Endothelial cell of umbilical vein (primary cell): ENCODE data around the gene NCLN. TPM values are rescaled to one million over a fixed set of nuclear protein-coding genes. Genes with fewer than 3 reads are reported as not detected.

Experiments
- BruUV-seq: library from RNA; stranded (reverse); fragments of 400-500 nt; replicated peaks from 2 replicates; lab custom pipeline; 2021; lab: Mats Ljungman, UMichigan
- CTCF ChIA-PET: fragments of 300-600, 350-600 bp; sonication (Branson Sonifier 250); formaldehyde crosslinking; loops from one replicate; lab custom pipeline; 2021; ENCODE audit warnings: antibody characterized with exemption, inconsistent platforms; lab: Charles Lee
- POLR2A ChIA-PET: fragments of 300-600, 350-600 bp; sonication (Branson Sonifier 250); formaldehyde crosslinking; loops from one replicate; lab custom pipeline; 2021; ENCODE audit warnings: antibody characterized with exemption, inconsistent platforms; lab: Charles Lee
- DNase-seq: peaks from one replicate; pipeline ENCODE4 v3.0.0-alpha.2; 2011; ENCODE audit warnings: low read depth, low spot score
- FAIRE-seq: peaks from 2 replicates; lab custom pipeline; 2011; peaks lifted over from hg19 to GRCh38; lab: Jason Lieb, UNC
- H2AFZ ChIP-seq: 2 replicates; pipeline ENCODE4 v1.6.0; 2012; ENCODE audit warnings: low read depth, low read length, control low read depth, inconsistent platforms
- H3K27ac ChIP-seq: 2 replicates; pipeline ENCODE4 v1.5.1; 2011; ENCODE audit warnings: low read depth, mild to moderate bottlenecking, control low read depth, low read length, moderate library complexity; ENCODE audit not compliant: insufficient read depth
- H3K27me3 ChIP-seq, 2 experiments: 2 replicates each; pipeline versions ENCODE4 v1.6.0 to v1.6.1; 2011; ENCODE audit warnings: low read length in 2 of 2, mixed read lengths in 1 of 2; ENCODE audit not compliant: control insufficient read depth in 2 of 2, insufficient read depth in 2 of 2
- H3K36me3 ChIP-seq, 2 experiments: 2 replicates in 1 of 2; 3 replicates in 1 of 2; pipeline ENCODE4 v1.5.1; 2011; ENCODE audit warnings: low read length in 2 of 2, mild to moderate bottlenecking in 1 of 2, moderate library complexity in 1 of 2; ENCODE audit not compliant: control insufficient read depth in 2 of 2, insufficient read depth in 2 of 2; ENCODE audit errors: extremely low read depth in 1 of 2
- H3K4me1 ChIP-seq: 3 replicates; pipeline ENCODE4 v1.5.1; 2011; ENCODE audit warnings: mild to moderate bottlenecking, low read length; ENCODE audit not compliant: control insufficient read depth, insufficient read depth; ENCODE audit errors: extremely low read depth
- H3K4me2 ChIP-seq: 2 replicates; pipeline ENCODE4 v1.6.1; 2011; ENCODE audit warnings: low read length, control low read depth, mixed read lengths; ENCODE audit not compliant: insufficient read depth
- H3K4me3 ChIP-seq, 3 experiments: fragments of 200-600 bp in 1 of 3; sonication (generic), shearing (Covaris generic) in 1 of 3; replicated peaks in 1 of 3; 2 replicates each; pipeline ENCODE4 v1.5.1; 2011 to 2016; ENCODE audit warnings: control low read depth in 3 of 3, low read length in 3 of 3, mild to moderate bottlenecking in 2 of 3, inconsistent platforms in 1 of 3, low read depth in 1 of 3, moderate library complexity in 1 of 3; ENCODE audit not compliant: insufficient read depth in 1 of 3
- H3K79me2 ChIP-seq: 2 replicates; pipeline ENCODE4 v1.6.0; 2012; ENCODE audit warnings: low read length, inconsistent platforms; ENCODE audit not compliant: control insufficient read depth, insufficient read depth
- H3K9ac ChIP-seq: replicated peaks from 2 replicates; pipeline ENCODE3; 2011; ENCODE audit warnings: low read length, control low read depth; ENCODE audit not compliant: insufficient read depth; ENCODE audit errors: extremely low read depth
- H3K9me1 ChIP-seq: replicated peaks from 3 replicates; pipeline ENCODE4 v1.6.0; 2011; ENCODE audit warnings: mild to moderate bottlenecking, low read length; ENCODE audit not compliant: control insufficient read depth, insufficient read depth; ENCODE audit errors: extremely low read depth
- H3K9me3 ChIP-seq: replicated peaks from 2 replicates; pipeline ENCODE4 v1.5.1; 2012; ENCODE audit warnings: low read length, inconsistent platforms; ENCODE audit not compliant: control insufficient read depth, insufficient read depth
- H4K20me1 ChIP-seq: replicated peaks from 2 replicates; pipeline ENCODE3; 2011; ENCODE audit warnings: mild to moderate bottlenecking, low read length; ENCODE audit not compliant: control insufficient read depth, insufficient read depth; ENCODE audit errors: extremely low read depth
- EZH2 ChIP-seq: IDR thresholded peaks from 2 replicates; pipeline ENCODE4 v1.6.1; 2012; ENCODE audit warnings: borderline replicate concordance, low read depth, mild to moderate bottlenecking, moderate library complexity, low read length, inconsistent platforms; ENCODE audit not compliant: severe bottlenecking
- FOS ChIP-seq: IDR thresholded peaks from 2 replicates; pipeline ENCODE4 v1.6.1; 2011; ENCODE audit warnings: mild to moderate bottlenecking, low read length, moderate library complexity, borderline replicate concordance; ENCODE audit not compliant: insufficient read depth
- GATA2 ChIP-seq: IDR thresholded peaks from 2 replicates; pipeline ENCODE4 v1.7.0; 2011; ENCODE audit warnings: low read depth, mild to moderate bottlenecking, moderate library complexity, mixed read lengths, low read length; ENCODE audit not compliant: insufficient read length, insufficient read depth
- JUN ChIP-seq: IDR thresholded peaks from 2 replicates; pipeline ENCODE4 v1.6.1; 2011; ENCODE audit warnings: borderline replicate concordance, low read depth; ENCODE audit not compliant: insufficient read length, insufficient read depth
- MAX ChIP-seq: IDR thresholded peaks from 2 replicates; pipeline ENCODE4 v1.6.1; 2011; ENCODE audit not compliant: insufficient read depth, insufficient read length
- MYC ChIP-seq: IDR thresholded peaks from one replicate; pipeline ENCODE4 v1.6.1; 2011; ENCODE audit warnings: mild to moderate bottlenecking, low read depth, low read length
- POLR2A ChIP-seq: IDR thresholded peaks from 2 replicates; pipeline ENCODE4 v1.6.1; 2012; ENCODE audit warnings: low read depth, mild to moderate bottlenecking, control low read depth, low read length
- POLR2AphosphoS5 ChIP-seq: IDR thresholded peaks from 2 replicates; pipeline ENCODE4 v1.6.1; 2012; ENCODE audit warnings: low read depth, mild to moderate bottlenecking, control low read depth, low read length, moderate library complexity; ENCODE audit not compliant: insufficient read depth
- dilution Hi-C: fragments of 300-500 bp; cut with MboI; formaldehyde crosslinking; loops from one replicate; pipeline ENCODE4 v1.15.0; 2019; ENCODE audit warnings: low sequenced_read_pairs; ENCODE audit not compliant: extremely low pct_ligation_motif_present
- intact Hi-C: fragments of 100-400 bp; cut with micrococcal nuclease; formaldehyde crosslinking; loops from one replicate; pipeline ENCODE4 v1.10.0; 2022
- polyA plus RNA-seq, 4 experiments: library from polyadenylated mRNA; depleted of rRNA in 3 of 4; stranded (reverse) in 3 of 4; unstranded in 1 of 4; fragments of >200 nt; gene quantifications; 2 replicates each; pipeline versions ENCODE4 v1.2.1 to v1.2.3, GENCODE V29; 2011 to 2012; ENCODE audit warnings: missing spikeins in 1 of 4
- total RNA-seq: library from RNA; stranded (reverse); gene quantifications from 2 replicates; pipeline ENCODE4 v1.2.3, GENCODE V29; 2021
- TF ChIP-seq, protein P1 (sequence below), 2 donors: IDR thresholded peaks; 1 replicate in 1 of 2; 2 replicates in 1 of 2; pipeline ENCODE4 v1.5.1; 2011; ENCODE audit warnings: low read length in 2 of 2, mild to moderate bottlenecking in 2 of 2, moderate library complexity in 2 of 2, control low read depth in 1 of 2, inconsistent platforms in 1 of 2, low read depth in 1 of 2; ENCODE audit not compliant: insufficient read depth in 1 of 2; ENCODE audit errors: extremely low read depth in 1 of 2

The NCLN gene
- total and polyA plus RNA-seq, 2 donors (not counting 3 experiments of a cell fraction or from before 2014, with no cell fraction given) = 97.2 to 102 TPM

DNA sequence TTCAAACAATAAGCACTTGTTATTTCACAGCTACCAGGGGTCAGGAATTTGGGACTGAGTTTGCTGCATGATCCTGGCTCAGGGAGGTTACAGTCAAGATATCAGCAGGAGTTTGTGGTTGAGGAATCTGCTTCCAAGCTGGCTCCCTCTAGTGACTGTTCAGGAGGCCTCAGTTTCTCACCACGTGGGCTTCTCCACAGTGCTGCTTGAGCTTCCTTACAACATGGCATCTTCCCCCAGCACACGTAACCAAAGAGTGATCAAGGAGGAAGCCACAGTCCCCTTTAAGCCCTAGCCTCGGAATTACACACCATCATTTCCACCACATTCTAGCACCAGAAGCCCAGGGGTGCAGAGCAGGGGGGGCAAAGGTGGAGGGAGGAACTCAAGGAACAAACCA lies 67.5 kb downstream of the NCLN start:
- no peak overlapping the region for H3K4me3 ChIP-seq
- dilution Hi-C loops (no loop called here), intact Hi-C loops (no loop called here)
- DNase-seq (no peak), FAIRE-seq (no peak)
- no peaks in the 10 kb centered on the region for H3K27me3 ChIP-seq
- H3K79me2 ChIP-seq = no peaks in the 10 kb centered on the region
- POLR2A ChIA-PET = no interaction called here
- TF ChIP-seq, protein P1, sequence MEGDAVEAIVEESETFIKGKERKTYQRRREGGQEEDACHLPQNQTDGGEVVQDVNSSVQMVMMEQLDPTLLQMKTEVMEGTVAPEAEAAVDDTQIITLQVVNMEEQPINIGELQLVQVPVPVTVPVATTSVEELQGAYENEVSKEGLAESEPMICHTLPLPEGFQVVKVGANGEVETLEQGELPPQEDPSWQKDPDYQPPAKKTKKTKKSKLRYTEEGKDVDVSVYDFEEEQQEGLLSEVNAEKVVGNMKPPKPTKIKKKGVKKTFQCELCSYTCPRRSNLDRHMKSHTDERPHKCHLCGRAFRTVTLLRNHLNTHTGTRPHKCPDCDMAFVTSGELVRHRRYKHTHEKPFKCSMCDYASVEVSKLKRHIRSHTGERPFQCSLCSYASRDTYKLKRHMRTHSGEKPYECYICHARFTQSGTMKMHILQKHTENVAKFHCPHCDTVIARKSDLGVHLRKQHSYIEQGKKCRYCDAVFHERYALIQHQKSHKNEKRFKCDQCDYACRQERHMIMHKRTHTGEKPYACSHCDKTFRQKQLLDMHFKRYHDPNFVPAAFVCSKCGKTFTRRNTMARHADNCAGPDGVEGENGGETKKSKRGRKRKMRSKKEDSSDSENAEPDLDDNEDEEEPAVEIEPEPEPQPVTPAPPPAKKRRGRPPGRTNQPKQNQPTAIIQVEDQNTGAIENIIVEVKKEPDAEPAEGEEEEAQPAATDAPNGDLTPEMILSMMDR (IDR thresholded peaks at IDR 0.05; ENCODE audit: extremely low read depth in 1 of 2, insufficient read depth in 1 of 2, low read depth in 1 of 2, low read length in 2 of 2) = no peak
- no peak for TF ChIP-seq MYC
- no peak for TF ChIP-seq GATA2
- no peak for TF ChIP-seq POLR2A
- no peak for TF ChIP-seq JUN
- no peak for TF ChIP-seq POLR2AphosphoS5
- TF ChIP-seq MAX = no peak
- no peak for TF ChIP-seq EZH2
- no peak for TF ChIP-seq FOS
- no peak overlapping the region for H2AFZ ChIP-seq
- H3K36me3 ChIP-seq = no peaks in the 10 kb centered on the region
- H3K9me1 ChIP-seq = no peaks in the 10 kb centered on the region
- no peak overlapping the region for H3K4me2 ChIP-seq
- no peaks in the 10 kb centered on the region for H4K20me1 ChIP-seq
- no peaks in the 10 kb centered on the region for H3K9me3 ChIP-seq
- no peak overlapping the region for H3K27ac ChIP-seq
- CTCF ChIA-PET = interaction anchor here (0.9 to 1.8 kb wide), 6 partner anchors 10 to 232 kb away, joined by 3 to 4 read pairs (median 4); no protein-coding TSS in a partner anchor
- no peaks in the 10 kb centered on the region for H3K4me1 ChIP-seq
- no peak overlapping the region for H3K9ac ChIP-seq
- BruUV-seq = no TSS peak
